ENCODE data around the gene ADAMTSL4.

GRCh38 chr1:150555198-150555970 lies 6.2 kb downstream of the ADAMTSL4 start:
- TF ChIP-seq, protein P1, sequence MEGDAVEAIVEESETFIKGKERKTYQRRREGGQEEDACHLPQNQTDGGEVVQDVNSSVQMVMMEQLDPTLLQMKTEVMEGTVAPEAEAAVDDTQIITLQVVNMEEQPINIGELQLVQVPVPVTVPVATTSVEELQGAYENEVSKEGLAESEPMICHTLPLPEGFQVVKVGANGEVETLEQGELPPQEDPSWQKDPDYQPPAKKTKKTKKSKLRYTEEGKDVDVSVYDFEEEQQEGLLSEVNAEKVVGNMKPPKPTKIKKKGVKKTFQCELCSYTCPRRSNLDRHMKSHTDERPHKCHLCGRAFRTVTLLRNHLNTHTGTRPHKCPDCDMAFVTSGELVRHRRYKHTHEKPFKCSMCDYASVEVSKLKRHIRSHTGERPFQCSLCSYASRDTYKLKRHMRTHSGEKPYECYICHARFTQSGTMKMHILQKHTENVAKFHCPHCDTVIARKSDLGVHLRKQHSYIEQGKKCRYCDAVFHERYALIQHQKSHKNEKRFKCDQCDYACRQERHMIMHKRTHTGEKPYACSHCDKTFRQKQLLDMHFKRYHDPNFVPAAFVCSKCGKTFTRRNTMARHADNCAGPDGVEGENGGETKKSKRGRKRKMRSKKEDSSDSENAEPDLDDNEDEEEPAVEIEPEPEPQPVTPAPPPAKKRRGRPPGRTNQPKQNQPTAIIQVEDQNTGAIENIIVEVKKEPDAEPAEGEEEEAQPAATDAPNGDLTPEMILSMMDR (IDR thresholded peaks at IDR 0.05), result no peak
- TF ChIP-seq POLR2A (IDR thresholded peaks at IDR 0.05), result no peak

Data from tibial nerve (tissue), 3 donors.